Fibroblast of mammary gland (primary cell): ENCODE measurements around the gene ALPP.
A peak's percentile ranks its signal among the peaks of the same experiment; 100 is the strongest.

Experiments used
- DNase-seq: peaks from one replicate; pipeline ENCODE4 v3.0.0-alpha.2; 2010; ENCODE audit warnings: low read depth
- H3K4me3 ChIP-seq: 2 replicates; pipeline ENCODE4 v1.5.1; 2011; ENCODE audit warnings: low read depth, mild to moderate bottlenecking, low read length, moderate library complexity; ENCODE audit not compliant: control insufficient read depth
- CTCF ChIP-seq: conservative IDR thresholded peaks from 2 replicates; pipeline ENCODE4 v1.5.1; 2011; ENCODE audit warnings: low read depth, low read length, inconsistent platforms; ENCODE audit not compliant: control insufficient read depth, insufficient read depth

The ALPP gene

GRCh38 chr2:232416521-232417470 lies 38.2 kb downstream of the ALPP start:
- TF ChIP-seq CTCF = no peak
- no peak for DNase-seq
- H3K4me3 ChIP-seq = no peak overlapping the region

- DNase-seq = no peak
- no peak overlapping the region for H3K4me3 ChIP-seq
- no peak for TF ChIP-seq CTCF
Measured at GRCh38 chr2:232417489-232417888, 38.9 kb downstream of the ALPP start.

GRCh38 chr2:232418056-232418455 lies 39.5 kb downstream of the ALPP start:
- no peak for TF ChIP-seq CTCF
- H3K4me3 ChIP-seq = no peak overlapping the region
- no peak for DNase-seq

- TF ChIP-seq CTCF = no peak
- no peak overlapping the region for H3K4me3 ChIP-seq
- DNase-seq = peak; percentile 12
Measured at GRCh38 chr2:232418466-232419244, 40.1 kb downstream of the ALPP start.

- no peak for TF ChIP-seq CTCF
- H3K4me3 ChIP-seq = no peak overlapping the region
- DNase-seq = no peak
Measured at GRCh38 chr2:232419245-232420072, 40.9 kb downstream of the ALPP start.

- no peak for DNase-seq
Measured at GRCh38 chr2:232420073-232420454, 41.5 kb downstream of the ALPP start.

More at GRCh38 chr2:232420073-232420454, 41.5 kb downstream of the ALPP start:
- TF ChIP-seq CTCF = no peak
- no peak overlapping the region for H3K4me3 ChIP-seq
